ENCODE measurements around the gene DKKL1.

The DKKL1 gene

DNA sequence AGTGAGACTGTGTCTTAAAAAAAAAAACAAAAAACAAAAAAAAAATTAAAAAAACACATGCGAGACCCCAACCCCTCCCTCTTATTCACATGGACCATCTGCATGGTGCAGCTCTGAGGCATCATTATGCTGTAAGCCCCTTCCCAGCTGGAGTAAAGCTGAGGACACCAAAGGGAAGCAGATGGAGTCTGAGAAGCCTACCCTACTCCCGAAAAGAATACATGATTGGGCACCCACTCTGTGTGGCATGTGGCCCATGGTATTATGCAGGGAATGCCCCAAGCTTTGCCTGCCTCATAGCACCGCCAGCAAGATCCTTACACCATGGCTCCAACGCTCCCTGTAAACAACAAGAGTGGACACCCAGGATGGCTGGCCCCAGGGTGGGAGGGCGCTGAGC is 54.8 kb downstream of the DKKL1 start:
- Histone ChIP-seq H4K20me1 (ENCODE audit: insufficient read depth, low read length) (no peaks in the 10 kb centered on the region), H3K36me3 (ENCODE audit: insufficient read depth, low read length) (no peaks in the 10 kb centered on the region), H3K9ac (ENCODE audit: low read depth, low read length) (no peak overlapping the region), H3K27ac (ENCODE audit: low read length) (no peak overlapping the region), H3K27me3 (ENCODE audit: insufficient read depth, low read length, poor library complexity) (peaks cover 10% of the 10 kb centered on the region), H2AFZ (ENCODE audit: low read depth, low read length) (no peak overlapping the region), H3K4me3 (ENCODE audit: low read depth in 1 of 2, low read length in 2 of 2) (no peak overlapping the region), H3K79me2 (ENCODE audit: insufficient read depth, low read length) (no peaks in the 10 kb centered on the region), H3K9me3 (ENCODE audit: insufficient read depth, low read length, severe bottlenecking) (no peaks in the 10 kb centered on the region), H3K4me2 (ENCODE audit: insufficient read depth, low read length) (no peak overlapping the region), H3K4me1 (ENCODE audit: insufficient read depth, low read length) (peaks cover under 1% of the 10 kb centered on the region; the same call in 1 of the 2 replicates)
- no peak for TF ChIP-seq CTCF (IDR thresholded peaks at IDR 0.05; ENCODE audit: borderline replicate concordance, extremely low read depth, low read length, poor library complexity, severe bottlenecking)
- TF ChIP-seq EZH2 (IDR thresholded peaks at IDR 0.05; ENCODE audit: borderline replicate concordance, low read depth, low read length, severe bottlenecking): no peak
- ATAC-seq (ENCODE audit: insufficient read depth, low read depth): no peak
- DNase-seq: no peak

DNA sequence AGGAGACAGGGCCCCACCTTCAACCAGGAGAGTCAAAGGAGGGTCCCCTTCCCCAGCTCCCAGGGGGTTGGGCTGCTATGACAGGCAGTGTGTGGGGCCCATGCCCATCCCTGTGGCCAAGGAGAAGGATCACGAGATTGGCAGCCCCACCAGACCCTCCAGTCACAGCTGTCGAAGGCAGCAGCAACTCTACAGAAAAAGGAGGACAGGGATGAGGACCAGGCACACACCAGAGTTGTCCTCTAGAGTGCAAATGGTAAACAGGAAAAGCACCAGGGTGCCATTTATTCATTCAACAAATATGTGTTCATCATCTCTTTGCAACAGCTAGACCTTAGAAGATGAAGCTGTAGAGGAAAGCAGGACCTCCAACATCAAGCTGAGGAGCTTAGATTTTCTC is 55.5 kb downstream of the DKKL1 start:
- no peak for TF ChIP-seq EZH2 (IDR thresholded peaks at IDR 0.05; ENCODE audit: borderline replicate concordance, low read depth, low read length, severe bottlenecking)
- TF ChIP-seq CTCF (IDR thresholded peaks at IDR 0.05; ENCODE audit: borderline replicate concordance, extremely low read depth, low read length, poor library complexity, severe bottlenecking): no peak
- peaks cover 10% of the 10 kb centered on the region for H3K27me3 ChIP-seq (ENCODE audit: insufficient read depth, low read length, poor library complexity)
- no peak overlapping the region for H3K9ac ChIP-seq (ENCODE audit: low read depth, low read length)
- no peak overlapping the region for H3K4me3 ChIP-seq (ENCODE audit: low read depth in 1 of 2, low read length in 2 of 2)
- no peak overlapping the region for H2AFZ ChIP-seq (ENCODE audit: low read depth, low read length)
- H4K20me1 ChIP-seq (ENCODE audit: insufficient read depth, low read length): no peaks in the 10 kb centered on the region
- no peaks in the 10 kb centered on the region for H3K79me2 ChIP-seq (ENCODE audit: insufficient read depth, low read length)
- ATAC-seq (ENCODE audit: insufficient read depth, low read depth) (no peak), DNase-seq (no peak)
- no peak overlapping the region for H3K27ac ChIP-seq (ENCODE audit: low read length)
- H3K9me3 ChIP-seq (ENCODE audit: insufficient read depth, low read length, severe bottlenecking): no peaks in the 10 kb centered on the region
- peaks cover 7% of the 10 kb centered on the region; the same call in 1 of the 2 replicates for H3K4me1 ChIP-seq (ENCODE audit: insufficient read depth, low read length)
- H3K4me2 ChIP-seq (ENCODE audit: insufficient read depth, low read length): no peak overlapping the region
- H3K36me3 ChIP-seq (ENCODE audit: insufficient read depth, low read length): no peaks in the 10 kb centered on the region

DNA sequence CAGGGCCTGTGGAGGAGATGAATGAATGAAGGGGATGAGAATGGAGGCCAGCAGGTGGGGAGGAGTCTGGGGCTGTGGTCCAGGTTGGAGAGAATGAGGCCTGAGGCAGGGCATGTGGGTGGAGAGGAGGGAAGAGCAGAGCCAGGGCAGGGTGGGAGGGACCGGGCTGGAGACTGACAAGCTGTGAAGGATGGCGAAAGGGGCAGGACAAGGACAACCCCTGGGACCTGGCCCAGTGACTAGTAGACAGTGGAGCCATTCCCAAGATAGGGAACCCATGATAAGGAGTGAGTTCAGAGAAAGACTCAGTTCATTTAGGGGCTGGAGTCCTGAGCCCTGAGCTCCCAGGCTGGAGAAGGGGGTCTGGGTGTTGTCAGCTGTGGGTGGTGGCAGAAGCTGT is 56.5 kb downstream of the DKKL1 start:
- Histone ChIP-seq H3K9ac (ENCODE audit: low read depth, low read length) (no peak overlapping the region), H3K27ac (ENCODE audit: low read length) (no peak overlapping the region), H3K4me2 (ENCODE audit: insufficient read depth, low read length) (no peak overlapping the region), H3K36me3 (ENCODE audit: insufficient read depth, low read length) (no peaks in the 10 kb centered on the region), H4K20me1 (ENCODE audit: insufficient read depth, low read length) (no peaks in the 10 kb centered on the region), H3K4me1 (ENCODE audit: insufficient read depth, low read length) (peaks cover 7% of the 10 kb centered on the region; the same call in 1 of the 2 replicates), H3K4me3 (ENCODE audit: low read depth in 1 of 2, low read length in 2 of 2) (no peak overlapping the region), H2AFZ (ENCODE audit: low read depth, low read length) (no peak overlapping the region), H3K27me3 (ENCODE audit: insufficient read depth, low read length, poor library complexity) (peaks cover 10% of the 10 kb centered on the region), H3K79me2 (ENCODE audit: insufficient read depth, low read length) (no peaks in the 10 kb centered on the region), H3K9me3 (ENCODE audit: insufficient read depth, low read length, severe bottlenecking) (no peaks in the 10 kb centered on the region)
- TF ChIP-seq EZH2 (IDR thresholded peaks at IDR 0.05; ENCODE audit: borderline replicate concordance, low read depth, low read length, severe bottlenecking): no peak
- TF ChIP-seq CTCF (IDR thresholded peaks at IDR 0.05; ENCODE audit: borderline replicate concordance, extremely low read depth, low read length, poor library complexity, severe bottlenecking): no peak
- DNase-seq (no peak), ATAC-seq (ENCODE audit: insufficient read depth, low read depth) (no peak)

Data from DND-41 (cell line).